SK-N-MC (cell line): Measurements from ENCODE around the gene RIOX2.

Experiments used
- DNase-seq: peaks from one replicate; pipeline ENCODE4 v3.0.0-alpha.2; 2011; ENCODE audit warnings: low read depth, low spot score
- H3K27ac ChIP-seq: fragments of 200-600 bp; sonication (generic); 2 replicates; pipeline ENCODE4 v1.5.1; 2016; ENCODE audit warnings: mixed run types
- H3K36me3 ChIP-seq: fragments of 200-600 bp; sonication (generic); 2 replicates; pipeline ENCODE4 v1.6.1; 2017; ENCODE audit warnings: antibody characterized with exemption, low read length, mixed read lengths; ENCODE audit not compliant: insufficient read depth
- H3K4me3 ChIP-seq: fragments of 200-600 bp; sonication (generic); 2 replicates; pipeline ENCODE4 v1.5.1; 2016
- H3K9ac ChIP-seq: fragments of 200-600 bp; sonication (generic); 2 replicates; pipeline ENCODE4 v1.8.0; 2017; ENCODE audit warnings: mixed run types, mixed read lengths; ENCODE audit not compliant: insufficient read length
- H3K9me3 ChIP-seq: fragments of 200-600 bp; sonication (generic); 2 replicates; pipeline ENCODE4 v1.6.1; 2017; ENCODE audit warnings: low read depth, mild to moderate bottlenecking, antibody characterized with exemption, low read length, moderate library complexity, mixed read lengths
- EZH2 ChIP-seq: fragments of 200-600 bp; sonication (generic); IDR thresholded peaks from one replicate; pipeline ENCODE4 v1.6.1; 2017; ENCODE audit warnings: antibody characterized with exemption
- FOXP2 ChIP-seq: optimal IDR thresholded peaks from 2 replicates; pipeline ENCODE3; 2011; ENCODE audit warnings: mild to moderate bottlenecking, moderate library complexity; ENCODE audit not compliant: insufficient read depth; ENCODE audit errors: extremely low read length, control extremely low read depth
- POLR2AphosphoS5 ChIP-seq: IDR thresholded peaks from 2 replicates; pipeline ENCODE4 v1.6.1; 2012; ENCODE audit warnings: mild to moderate bottlenecking, low read depth, low read length, borderline replicate concordance

RIOX2 gene

DNA sequence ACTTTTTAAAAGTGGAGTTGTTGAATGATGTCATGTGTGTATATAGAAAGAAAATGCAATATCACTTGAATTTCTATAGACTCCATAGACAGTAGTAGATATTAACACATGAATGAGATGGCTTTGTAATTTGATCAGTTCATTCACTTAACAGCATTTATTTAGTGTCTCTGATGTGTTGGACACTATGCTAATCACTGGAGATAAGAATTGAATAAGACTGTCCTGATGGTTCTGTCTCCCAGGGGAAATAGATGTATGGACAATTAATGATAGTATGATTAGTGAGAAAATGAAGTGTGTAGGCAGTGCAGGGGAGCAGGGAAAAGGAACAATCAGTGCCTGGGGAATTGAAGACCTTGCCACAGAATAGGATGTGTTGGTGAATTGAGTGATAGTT, 72.9 kb downstream of the RIOX2 start:
- TF ChIP-seq POLR2AphosphoS5 (no peak), EZH2 (no peak), FOXP2 (no peak)
- DNase-seq: no peak
- Histone ChIP-seq H3K27ac (no peak overlapping the region), H3K9ac (no peak overlapping the region), H3K4me3 (no peak overlapping the region), H3K36me3 (no peaks in the 10 kb centered on the region), H3K9me3 (no peaks in the 10 kb centered on the region)

DNA sequence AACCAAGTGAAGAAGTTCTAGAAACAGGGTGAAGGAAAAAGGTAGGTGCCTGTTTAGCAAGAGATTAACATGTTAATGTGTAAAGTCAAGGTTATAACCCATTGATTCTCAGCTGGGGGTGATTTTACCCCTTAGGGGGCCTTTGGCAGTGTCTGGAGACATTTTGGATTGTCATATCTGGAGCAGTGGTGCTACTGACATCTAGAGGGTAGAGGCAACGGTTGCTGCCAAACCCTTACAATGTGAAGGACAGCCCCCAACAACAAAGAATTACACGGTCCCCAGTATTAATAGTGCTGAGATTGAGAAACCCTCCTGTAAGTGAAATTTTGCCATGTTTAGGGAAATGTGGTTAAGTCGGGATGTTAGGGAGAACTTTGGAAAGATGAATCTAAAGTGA, 75.7 kb downstream of the RIOX2 start:
- Histone ChIP-seq H3K9ac (no peak overlapping the region), H3K27ac (no peak overlapping the region), H3K4me3 (no peak overlapping the region), H3K36me3 (no peaks in the 10 kb centered on the region), H3K9me3 (no peaks in the 10 kb centered on the region)
- TF ChIP-seq FOXP2: no peak
- TF ChIP-seq POLR2AphosphoS5: no peak
- TF ChIP-seq EZH2: no peak
- no peak for DNase-seq

DNA sequence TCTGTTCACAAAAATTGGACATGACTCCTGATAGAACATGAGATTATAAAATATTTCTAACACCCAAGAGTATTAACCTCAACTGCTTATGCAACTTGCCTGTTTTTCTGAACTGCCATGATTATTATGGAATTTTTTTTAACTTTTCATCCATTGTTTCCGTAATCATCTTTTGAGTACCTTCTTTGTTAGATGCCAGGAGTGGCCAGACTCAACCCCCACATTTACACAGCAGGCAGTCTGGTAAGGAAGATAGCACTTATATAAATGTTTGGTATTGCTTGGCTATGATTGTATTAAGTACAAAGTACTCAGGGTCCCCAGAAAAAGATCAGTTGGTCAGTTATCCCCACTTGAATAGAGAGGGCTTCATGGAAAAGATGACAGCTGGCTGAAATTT, 76.1 kb downstream of the RIOX2 start:
- no peak overlapping the region for H3K9ac ChIP-seq
- H3K4me3 ChIP-seq: no peak overlapping the region
- no peak for DNase-seq
- no peak overlapping the region for H3K27ac ChIP-seq
- no peak for TF ChIP-seq POLR2AphosphoS5
- TF ChIP-seq EZH2: no peak
- no peak for TF ChIP-seq FOXP2
- H3K9me3 ChIP-seq: no peaks in the 10 kb centered on the region
- H3K36me3 ChIP-seq: no peaks in the 10 kb centered on the region

DNA sequence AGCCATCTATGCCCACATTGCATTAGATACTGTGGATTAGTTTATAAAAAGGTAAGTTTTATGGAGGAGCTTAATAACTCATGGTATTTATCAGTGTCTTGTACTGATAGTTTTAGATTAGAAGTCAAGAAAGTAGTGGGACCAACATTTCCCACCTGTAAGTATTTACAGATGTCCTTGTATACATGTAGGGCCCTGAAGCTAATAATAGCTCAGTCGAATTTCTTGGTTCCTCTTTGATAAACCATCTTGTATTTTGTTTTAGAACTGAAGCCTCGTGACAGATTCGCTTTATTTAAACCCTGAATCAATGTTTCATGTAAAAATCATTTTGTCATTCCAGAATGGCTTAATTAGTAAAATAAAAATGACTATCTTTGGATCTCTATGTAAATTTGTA, 77.0 kb downstream of the RIOX2 start:
- H3K4me3 ChIP-seq: no peak overlapping the region
- H3K9me3 ChIP-seq: no peaks in the 10 kb centered on the region
- no peak overlapping the region for H3K27ac ChIP-seq
- no peak for DNase-seq
- no peak overlapping the region for H3K9ac ChIP-seq
- TF ChIP-seq FOXP2 (no peak), POLR2AphosphoS5 (no peak), EZH2 (no peak)
- H3K36me3 ChIP-seq: no peaks in the 10 kb centered on the region

DNA sequence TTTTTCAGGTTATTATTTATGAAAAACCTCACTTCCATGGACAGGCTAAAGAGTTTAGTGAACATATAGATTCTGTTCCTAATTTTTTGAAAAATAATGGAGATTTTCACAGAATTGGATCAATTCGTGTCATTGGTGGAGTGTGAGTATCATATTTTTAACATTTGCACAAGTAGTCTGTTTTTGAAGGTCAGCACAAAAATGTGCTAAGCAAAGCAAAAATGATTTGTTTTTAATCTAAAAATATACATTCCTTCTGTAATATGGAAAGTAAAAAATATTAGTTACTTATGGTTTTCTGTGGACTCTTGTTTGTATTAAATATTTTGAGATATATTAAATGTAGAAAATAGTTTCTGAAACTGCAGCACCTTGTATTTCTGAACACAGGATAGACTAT, 79.4 kb downstream of the RIOX2 start:
- H3K4me3 ChIP-seq: no peak overlapping the region
- H3K9ac ChIP-seq: no peak overlapping the region
- no peak for DNase-seq
- no peaks in the 10 kb centered on the region for H3K36me3 ChIP-seq
- H3K9me3 ChIP-seq: no peaks in the 10 kb centered on the region
- H3K27ac ChIP-seq: no peak overlapping the region
- TF ChIP-seq EZH2 (no peak), FOXP2 (no peak), POLR2AphosphoS5 (no peak)
